ENCODE results near the gene KRTAP4-9.
"Not testable (repeated sequence)": the region's sequence is repeated elsewhere in the genome, so short reads cannot be mapped to it uniquely, and the experiment has no call there.

The KRTAP4-9 gene

DNA sequence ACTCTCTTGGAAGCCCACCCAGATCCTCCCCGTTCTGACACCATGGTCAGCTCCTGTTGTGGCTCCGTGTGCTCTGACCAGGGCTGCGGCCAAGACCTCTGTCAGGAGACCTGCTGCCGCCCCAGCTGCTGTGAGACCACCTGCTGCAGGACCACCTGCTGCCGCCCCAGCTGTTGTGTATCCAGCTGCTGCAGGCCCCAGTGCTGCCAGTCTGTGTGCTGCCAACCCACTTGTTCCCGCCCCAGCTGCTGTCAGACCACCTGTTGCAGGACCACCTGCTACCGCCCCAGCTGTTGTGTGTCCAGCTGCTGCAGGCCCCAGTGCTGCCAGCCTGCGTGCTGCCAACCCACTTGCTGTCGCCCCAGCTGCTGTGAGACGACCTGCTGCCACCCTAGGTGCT is at the start of gene KRTAP4-9:
KRTAP4-9 (plus strand) TSS at position 43 of the 400 bp plus-strand sequence; CDS start at position 43, 0 bp downstream.
- DNase-seq (ENCODE audit: low read depth in 1 of 2, low spot score in 1 of 2) = not testable (repeated sequence)

DNA sequence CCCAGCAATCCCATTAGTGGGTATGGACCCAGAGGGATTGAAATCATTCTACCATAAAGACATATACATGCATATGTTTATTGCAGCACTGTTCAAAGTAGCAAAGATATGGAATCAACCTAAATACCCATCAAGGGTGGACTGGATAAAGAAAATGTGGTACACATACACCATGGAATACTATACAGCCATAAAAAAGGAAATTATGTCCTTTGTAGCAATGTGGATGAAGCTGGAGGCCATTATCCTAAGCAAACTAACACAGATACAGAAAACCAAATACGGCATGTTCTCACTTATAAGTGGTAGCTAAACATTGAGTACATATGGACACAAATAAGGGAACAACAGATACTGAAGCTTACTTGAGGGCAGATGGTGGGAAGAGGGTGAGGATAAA is 47.6 kb upstream of the KRTAP4-9 start:
- DNase-seq (ENCODE audit: low read depth in 1 of 2, low spot score in 1 of 2) = no peak

DNA sequence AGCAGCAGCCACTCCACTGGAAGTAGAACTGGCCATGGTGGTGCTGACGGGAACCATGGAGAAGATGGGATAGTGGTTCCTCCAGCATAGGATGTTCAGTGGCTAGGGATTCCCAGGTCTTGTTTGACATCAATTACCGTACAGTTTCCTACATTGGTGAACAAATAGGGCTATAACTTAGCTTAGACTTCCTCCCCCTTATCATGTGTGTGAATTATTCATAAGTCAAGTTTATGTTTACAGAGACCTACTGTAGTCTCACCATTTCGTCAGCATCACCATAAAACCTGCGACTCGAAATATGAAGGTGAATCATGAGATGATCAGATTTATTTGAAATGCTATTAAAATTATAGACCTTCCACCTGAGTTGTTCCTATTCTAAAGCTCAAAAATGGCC is 46.4 kb upstream of the KRTAP4-9 start:
- DNase-seq (ENCODE audit: low read depth in 1 of 2, low spot score in 1 of 2) = no peak

DNA sequence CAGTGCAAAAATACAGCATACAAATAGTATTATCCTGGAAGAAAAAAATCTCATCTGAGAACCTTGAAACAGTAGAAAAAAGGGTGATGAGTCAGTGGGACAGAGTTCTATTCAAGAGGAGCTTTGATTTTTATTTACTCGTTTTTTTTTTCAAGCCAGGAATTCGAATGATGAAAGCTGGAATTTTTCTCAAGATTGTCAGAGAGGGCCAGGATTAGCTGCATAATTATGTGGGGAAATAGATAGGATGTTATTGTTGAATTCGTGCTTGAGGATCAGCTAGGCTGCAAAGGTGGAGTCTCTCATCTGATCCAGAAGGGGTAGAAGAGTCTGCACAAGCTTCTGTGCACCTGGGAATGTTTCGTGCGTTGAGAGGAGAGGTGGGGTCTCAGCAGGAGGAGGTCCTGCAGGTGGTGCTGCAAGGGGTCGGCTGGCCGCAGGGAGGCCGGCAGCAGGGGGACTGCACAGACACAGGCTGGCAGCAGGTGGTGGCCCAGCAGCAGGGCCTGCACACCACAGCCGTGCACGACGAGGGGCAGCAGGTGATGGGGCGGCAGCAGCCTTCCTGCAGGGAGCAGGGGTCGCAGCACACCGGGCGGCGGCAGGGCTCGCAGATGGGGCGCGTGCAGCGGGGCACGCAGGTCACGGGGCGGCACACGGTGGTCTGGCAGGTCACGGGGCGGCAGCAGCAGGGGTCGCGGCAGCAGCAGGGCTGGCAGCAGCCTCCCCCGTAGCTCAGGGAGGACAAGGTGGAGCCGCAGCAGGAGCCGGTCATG is 45.7 kb upstream of the KRTAP4-9 start:
- not testable (repeated sequence) for DNase-seq (ENCODE audit: low read depth in 1 of 2, low spot score in 1 of 2)

DNA sequence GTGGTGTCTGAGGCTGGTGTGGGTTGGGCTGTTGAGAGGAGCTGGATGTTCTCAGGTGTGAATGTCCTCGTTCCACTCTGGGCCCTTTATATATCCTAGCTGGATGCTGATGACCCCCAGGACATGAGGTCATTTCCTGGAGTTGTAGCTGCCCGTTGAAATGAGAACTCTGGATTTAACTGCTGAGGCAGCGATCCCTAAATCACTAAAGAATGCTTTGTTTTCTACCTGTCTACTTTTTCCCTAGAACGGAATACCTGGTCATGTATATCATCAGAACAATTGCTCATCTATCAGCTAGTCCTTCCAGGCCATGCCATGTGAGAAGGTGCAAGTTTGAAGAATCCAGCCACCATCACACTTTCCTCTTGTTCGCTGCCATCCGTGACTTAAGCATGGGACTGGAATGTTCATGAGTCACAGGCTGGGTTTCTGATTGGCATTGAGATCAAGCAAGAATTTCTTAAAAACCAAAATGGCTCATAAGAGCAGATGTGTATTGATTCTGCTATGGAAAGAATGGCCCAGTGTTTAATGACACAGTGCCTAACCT is 45.1 kb upstream of the KRTAP4-9 start, which contains the start of gene KRTAP2-3:
KRTAP2-3 (minus strand) TSS at position 63 of the 553 bp plus-strand sequence. CDS start 64 bp downstream, outside the sequence.
- no peak for DNase-seq (ENCODE audit: low read depth in 1 of 2, low spot score in 1 of 2)

DNA sequence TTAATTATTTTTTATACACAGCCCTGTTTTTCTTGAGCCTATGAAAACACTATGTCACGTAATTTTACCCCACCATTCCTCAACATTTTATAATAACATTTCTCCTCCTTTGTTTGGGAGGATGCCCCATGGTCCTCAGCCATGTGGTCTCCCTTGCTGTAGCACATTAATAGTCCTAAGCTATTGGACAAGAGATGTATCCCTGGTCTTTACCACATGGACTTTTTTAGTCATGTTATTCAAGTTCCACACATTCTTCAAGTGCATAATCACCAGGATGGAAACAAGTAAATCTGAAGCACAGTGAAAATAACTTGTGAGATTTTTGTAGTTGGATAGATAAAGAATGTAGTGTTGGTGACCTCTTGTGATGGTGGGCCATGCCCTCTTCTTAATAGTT is 43.2 kb upstream of the KRTAP4-9 start:
- DNase-seq (ENCODE audit: low read depth in 1 of 2, low spot score in 1 of 2) = no peak

DNA sequence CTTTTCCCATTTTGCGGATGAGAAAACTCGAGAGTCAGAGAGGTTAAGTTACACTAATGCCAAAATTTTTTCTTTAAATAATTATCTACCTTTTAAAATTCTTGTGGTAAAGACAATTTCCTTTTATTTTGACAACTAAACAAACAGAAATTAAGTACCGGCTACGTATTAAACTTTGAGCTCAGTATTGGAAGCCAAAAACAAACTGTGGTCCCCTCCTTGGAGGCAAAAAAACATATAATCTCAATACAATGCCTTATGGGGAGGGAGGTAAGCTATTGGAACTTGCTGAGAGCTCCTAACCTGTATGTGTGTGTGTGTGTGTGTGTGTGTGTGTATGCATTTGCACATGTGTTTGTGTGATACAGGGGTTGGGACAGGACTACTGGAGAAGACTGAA is 41.7 kb upstream of the KRTAP4-9 start:
- DNase-seq (ENCODE audit: low read depth in 1 of 2, low spot score in 1 of 2) = no peak

DNA sequence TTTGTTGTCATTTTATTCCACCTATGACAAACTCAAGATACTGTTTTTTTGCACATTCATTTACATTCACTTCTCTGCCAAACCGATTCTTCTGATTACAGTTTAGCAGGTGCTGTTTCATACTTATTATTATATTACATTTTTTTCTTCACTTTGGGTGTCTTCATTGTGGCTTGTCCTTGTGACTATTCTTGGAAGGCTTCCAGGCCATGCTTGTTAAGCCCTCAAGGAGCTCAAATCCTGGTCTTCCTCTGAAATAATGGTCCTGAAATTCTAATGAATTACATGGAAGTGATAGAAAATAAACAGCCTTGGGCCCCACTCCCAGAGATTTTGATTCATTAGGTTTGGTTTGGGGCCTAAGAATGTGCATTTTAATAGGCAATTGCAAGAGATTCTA is 40.9 kb upstream of the KRTAP4-9 start:
- no peak for DNase-seq (ENCODE audit: low read depth in 1 of 2, low spot score in 1 of 2)

DNA sequence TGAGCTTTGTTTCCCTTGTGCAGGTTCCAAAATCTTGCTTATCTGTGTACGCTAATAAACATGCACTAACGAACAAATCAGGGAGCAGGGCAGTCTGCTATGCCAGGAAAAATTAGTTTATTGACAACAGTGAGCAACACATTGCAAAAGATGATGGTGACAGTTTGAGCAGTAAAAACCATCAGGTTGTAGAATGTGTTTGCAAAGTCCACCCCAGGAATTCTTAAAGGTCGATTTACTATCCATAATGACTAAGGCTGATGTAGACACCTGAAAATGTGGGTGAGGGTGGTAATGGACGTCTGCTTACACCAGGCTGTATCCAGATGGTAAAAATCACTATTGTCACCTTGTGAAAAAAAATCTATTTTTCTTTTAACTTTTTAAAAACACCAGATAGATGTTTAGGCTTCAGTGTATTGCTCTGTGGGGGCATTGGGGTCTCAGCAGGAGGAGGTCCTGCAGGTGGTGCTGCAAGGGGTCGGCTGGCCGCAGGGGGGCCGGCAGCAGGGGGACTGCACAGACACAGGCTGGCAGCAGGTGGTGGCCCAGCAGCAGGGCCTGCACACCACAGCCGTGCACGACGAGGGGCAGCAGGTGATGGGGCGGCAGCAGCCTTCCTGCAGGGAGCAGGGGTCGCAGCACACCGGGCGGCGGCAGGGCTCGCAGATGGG is 40.0 kb upstream of the KRTAP4-9 start:
- DNase-seq (ENCODE audit: low read depth in 1 of 2, low spot score in 1 of 2) = not testable (repeated sequence)

DNA sequence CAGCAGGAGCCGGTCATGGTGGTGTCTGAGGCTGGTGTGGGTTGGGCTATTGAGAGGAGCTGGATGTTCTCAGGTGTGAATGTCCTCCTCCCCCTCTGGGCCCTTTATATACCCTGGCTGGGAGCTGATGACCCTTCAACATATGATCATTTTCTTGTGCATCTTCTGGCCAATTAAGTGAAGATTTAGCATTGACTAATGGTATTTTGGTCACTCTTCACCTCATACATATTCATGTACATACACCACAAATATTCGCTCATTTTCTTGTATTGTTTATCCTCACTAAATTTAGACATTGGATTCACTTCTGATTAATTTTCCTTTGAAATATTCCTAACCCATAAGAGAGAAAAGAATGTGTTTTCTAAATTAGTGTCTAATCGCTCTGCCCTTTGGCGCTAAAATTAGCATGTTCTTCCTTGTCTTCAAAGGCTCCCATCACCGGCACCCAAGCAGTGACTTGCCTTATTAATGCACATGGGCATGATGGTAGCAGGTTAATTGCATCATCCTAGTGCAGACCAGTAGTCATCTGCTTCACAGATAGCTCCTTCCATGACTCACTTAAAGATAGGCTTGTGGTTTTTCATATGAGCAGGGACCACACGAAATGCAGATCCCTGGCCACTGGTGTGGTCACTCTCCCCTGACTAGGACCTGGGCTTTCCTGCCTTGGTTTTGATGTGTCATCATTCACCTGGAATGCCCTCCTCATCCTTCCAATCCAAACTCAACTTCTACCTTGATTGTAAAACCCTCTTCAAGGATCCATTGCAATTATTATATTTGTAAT is 39.2 kb upstream of the KRTAP4-9 start, which contains the start of gene KRTAP2-4:
KRTAP2-4 (minus strand) TSS at position 51 of the 796 bp plus-strand sequence; CDS start at position 17, 34 bp downstream.
- DNase-seq (ENCODE audit: low read depth in 1 of 2, low spot score in 1 of 2) = no peak

DNA sequence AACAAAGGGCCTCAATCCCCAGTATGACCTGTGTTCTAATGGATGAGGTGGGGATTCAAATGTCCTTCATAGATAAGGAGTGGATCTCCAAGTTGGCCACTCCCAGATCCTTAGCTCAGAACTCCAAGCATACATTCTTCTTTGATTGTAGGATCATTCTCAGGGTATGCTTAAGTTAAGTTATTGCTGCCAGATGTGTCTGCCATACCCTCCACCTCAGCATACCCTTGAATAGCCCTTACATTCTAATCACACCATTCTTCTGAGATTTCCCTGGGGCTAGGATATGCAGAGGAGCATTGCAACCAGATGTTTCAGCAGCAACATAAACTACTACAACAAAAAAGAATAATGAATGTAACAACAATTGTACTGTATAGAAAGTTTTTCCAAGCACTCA is 37.9 kb upstream of the KRTAP4-9 start:
- no peak for DNase-seq (ENCODE audit: low read depth in 1 of 2, low spot score in 1 of 2)

DNA sequence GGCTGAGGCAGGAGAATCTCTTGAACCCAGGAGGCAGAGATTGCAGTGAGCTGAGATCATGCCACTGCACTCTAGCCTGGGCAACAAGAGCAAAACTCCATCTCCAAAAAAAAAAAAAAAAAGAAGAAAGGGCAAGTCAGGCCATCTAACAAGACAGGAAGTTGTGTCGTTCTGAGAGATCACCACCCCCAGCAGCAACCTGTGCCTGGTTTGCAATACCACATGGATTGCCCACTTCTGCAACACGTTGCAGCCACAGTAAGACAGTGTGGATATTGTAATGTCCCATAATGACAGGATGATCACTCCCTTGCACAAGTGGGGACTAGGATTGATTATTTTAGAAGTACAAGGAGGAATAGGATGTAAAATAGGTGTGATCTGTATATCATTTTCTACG is 36.2 kb upstream of the KRTAP4-9 start:
- no peak for DNase-seq (ENCODE audit: low read depth in 1 of 2, low spot score in 1 of 2)

DNA sequence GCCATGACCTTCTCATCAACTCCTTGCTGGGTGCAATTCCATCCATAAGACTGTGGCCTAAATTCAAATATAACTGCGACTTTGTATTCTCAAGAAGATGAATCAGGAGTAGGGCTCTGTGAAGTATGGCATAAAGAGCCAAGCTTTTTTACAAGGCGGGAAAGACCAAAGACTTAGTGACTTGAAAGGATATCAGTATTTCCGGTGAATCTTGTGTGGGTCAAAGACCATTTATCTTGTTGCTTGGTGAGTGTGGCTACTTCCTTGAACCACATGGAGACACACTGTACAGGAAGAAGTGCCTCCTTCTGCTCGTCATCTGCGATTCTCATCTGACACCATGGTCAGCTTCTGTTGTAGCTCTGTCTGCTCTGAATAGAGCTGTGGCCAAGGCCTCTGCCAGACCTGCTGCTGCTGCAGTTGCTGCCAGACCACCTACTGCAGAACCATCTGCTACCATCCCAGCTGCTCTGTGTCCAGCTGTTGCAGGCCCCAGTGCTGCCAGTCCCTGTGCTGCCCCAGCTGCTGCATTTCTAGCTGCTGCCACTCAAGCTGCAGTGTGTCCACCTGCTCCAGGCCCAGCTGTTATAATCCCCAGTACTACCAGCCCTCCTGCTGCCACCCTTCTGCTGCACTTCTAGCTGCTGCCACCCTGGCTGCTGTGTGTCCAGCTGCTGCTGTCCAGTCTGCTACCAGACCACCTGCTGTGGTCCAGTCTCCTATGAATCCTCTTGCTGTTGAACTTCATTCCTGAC is 33.4 kb upstream of the KRTAP4-9 start:
- DNase-seq (ENCODE audit: low read depth in 1 of 2, low spot score in 1 of 2) = no peak

DNA sequence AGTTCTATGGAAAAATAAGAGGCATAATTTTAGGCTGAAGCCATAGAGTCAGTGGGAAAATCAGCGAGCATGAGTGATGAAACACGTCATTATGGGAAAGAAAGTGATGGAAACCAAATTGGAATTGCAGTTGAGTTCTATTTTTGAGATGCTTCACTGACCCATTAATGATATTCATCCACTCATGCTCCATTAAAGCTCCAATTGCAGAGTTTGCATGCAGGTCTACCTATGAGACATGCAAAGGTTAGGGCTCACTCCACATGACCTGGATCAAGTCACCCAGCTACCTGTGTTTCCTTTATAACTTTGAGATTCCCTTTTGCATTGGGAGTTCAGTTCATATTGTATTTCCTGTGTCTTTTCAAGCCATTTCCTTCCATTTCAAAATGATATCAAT is 31.5 kb upstream of the KRTAP4-9 start:
- no peak for DNase-seq (ENCODE audit: low read depth in 1 of 2, low spot score in 1 of 2)

DNA sequence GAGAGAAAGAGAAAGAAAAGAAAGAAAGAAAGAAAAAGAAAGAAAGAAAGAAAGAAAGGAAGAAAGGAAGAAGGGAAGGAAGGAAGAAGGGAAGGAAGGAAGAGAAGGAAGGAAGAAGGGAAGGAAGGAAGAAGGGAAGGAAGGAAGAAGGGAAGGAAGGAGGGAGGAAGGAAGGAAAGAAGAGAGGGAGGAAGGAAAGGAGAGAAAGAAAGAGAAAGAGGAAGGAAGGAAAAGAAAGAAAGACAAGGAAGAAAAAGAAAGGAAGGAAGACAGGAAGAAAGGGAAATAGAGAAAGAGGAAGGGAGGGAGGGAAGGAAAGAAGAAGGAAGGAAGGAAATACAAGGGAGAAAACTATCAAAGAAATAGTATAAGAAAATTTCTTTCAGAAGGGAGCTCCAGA is 28.4 kb upstream of the KRTAP4-9 start:
- DNase-seq (ENCODE audit: low read depth in 1 of 2, low spot score in 1 of 2) = no peak

DNA sequence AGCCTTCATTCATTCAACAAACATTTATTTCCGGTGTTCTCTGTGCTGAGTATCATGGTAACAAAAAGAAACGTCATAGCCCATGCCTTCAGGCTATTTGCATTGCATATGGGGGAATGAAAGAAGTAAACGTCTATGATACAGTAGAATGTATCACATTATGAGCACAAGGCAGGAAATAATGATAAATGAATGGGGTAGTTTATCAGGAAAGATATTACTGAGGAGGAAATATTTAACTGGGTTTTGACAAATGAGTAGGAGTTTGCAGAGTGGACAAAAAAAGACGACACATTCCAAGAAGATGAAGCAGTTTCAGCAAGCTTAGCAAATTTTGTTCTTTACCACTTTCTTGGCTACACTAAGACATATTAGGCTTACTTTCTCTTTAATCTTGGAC is 22.6 kb upstream of the KRTAP4-9 start:
- no peak for DNase-seq (ENCODE audit: low read depth in 1 of 2, low spot score in 1 of 2)

DNA sequence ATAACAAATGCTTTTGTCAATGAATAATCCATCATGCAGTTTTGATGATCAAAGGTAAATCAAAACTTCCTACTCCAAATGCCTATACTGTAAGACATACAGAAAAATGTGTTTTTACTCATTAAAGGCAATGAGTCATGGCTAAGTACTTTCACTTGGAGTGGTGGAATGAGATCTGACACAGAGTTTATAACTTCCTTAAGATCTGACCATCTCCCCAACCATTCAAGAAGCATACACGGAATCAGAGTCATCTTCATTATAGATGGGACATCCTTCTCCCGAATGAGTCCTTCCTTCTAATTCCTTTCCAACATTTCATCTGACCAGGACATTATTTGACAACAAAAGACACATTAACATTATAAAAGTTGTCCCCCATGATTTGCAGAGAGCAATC is 21.8 kb upstream of the KRTAP4-9 start:
- not testable (repeated sequence) for DNase-seq (ENCODE audit: low read depth in 1 of 2, low spot score in 1 of 2)

DNA sequence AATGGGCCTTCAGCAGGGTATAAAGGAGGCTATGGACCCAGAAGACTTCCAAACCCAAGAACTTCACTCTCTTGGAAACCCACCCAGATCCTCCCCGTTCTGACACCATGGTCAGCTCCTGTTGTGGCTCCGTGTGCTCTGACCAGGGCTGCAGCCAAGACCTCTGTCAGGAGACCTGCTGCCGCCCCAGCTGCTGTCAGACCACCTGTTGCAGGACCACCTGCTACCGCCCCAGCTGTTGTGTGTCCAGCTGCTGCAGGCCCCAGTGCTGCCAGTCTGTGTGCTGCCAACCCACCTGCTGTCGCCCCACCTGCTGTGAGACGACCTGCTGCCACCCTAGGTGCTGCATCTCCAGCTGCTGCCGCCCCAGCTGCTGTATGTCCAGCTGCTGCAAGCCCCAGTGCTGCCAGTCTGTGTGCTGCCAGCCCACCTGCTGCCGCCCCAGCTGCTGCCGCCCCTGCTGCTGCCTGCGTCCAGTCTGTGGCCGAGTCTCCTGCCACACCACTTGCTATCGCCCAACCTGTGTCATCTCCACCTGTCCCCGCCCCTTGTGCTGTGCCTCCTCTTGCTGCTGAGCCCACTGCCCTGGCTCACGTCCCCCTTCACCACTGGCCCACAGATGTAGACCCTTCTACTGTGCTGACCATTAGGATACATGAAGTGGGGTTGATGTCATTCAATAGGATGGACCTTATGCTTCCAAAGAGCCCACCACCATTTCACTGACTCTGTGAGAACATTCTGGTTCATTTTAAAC is 20.9 kb upstream of the KRTAP4-9 start, which contains the start of gene KRTAP4-7:
KRTAP4-7 (plus strand) TSS at position 51 of the 757 bp plus-strand sequence; CDS start at position 108, 57 bp downstream.
- DNase-seq (ENCODE audit: low read depth in 1 of 2, low spot score in 1 of 2) = not testable (repeated sequence)

DNA sequence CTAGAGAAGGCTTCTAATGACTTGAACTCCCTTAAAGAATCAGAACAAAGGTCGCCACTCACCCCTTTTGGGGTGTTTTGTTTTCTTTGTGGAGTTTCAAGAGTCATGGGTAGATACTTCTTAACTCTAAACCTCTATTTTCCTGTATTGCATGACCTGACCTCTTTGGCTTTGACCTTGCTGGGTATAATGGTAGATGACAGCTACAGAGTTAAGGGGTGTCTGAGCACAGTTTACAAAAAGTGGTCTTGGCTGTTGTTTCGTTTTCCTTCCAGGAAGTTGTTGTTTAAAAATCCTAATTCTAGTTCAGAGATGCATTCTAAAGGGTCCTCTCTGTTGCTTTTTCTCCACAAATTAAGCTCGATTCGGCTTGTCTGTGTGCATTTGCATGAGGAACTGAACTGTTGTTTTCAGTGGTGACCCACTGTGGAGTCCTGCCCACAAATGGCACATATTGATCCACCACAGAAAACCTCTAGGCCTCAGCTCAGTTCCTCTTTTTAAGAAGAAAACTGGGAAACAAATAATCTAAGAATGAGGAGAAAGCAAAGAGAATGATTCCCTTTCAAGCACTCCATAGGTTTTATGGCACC is 16.3 kb upstream of the KRTAP4-9 start:
- DNase-seq (ENCODE audit: low read depth in 1 of 2, low spot score in 1 of 2) = not testable (repeated sequence)

All from activated T-helper 1 cell treated with anti-CD3 and anti-CD28 coated beads, Interleukin-2, amount 50 U/mL, for 16 hours (primary cell).